Gastrocnemius medialis (tissue), 4 donors: ENCODE data around the gene ACBD3. TPM values are rescaled to one million over a fixed set of nuclear protein-coding genes. Genes with fewer than 3 reads are reported as not detected.

Experiments used
- ATAC-seq, 2 donors: fragments of 150-250 bp; one replicate each; pipeline ENCODE4 v1.9.1; 2016
- DNase-seq, 2 donors: peaks; one replicate each; pipeline ENCODE4 v3.0.0-alpha.2; 2019
- H3K27ac ChIP-seq, 4 donors: fragments of 200-600 bp; sonication (generic); 1 replicate in 1 of 4; 2 replicates in 3 of 4; pipeline ENCODE4 v1.5.1; 2016 to 2018; ENCODE audit warnings: mild to moderate bottlenecking in 2 of 4, moderate library complexity in 1 of 4
- H3K27me3 ChIP-seq, 3 donors: fragments of 200-600 bp; sonication (generic) in 2 of 3; 1 replicate in 1 of 3; 2 replicates in 2 of 3; pipeline versions ENCODE4 v1.5.1 to v1.6.0; 2016 to 2019; ENCODE audit warnings: mild to moderate bottlenecking in 1 of 3, moderate library complexity in 1 of 3
- H3K36me3 ChIP-seq, 2 donors: fragments of 200-600 bp; sonication (generic) in 1 of 2; one replicate each; pipeline ENCODE4 v1.5.1; 2017 to 2018
- H3K4me1 ChIP-seq, 2 donors: fragments of 200-600 bp; sonication (generic) in 1 of 2; one replicate each; pipeline ENCODE4 v1.5.1; 2016 to 2017; ENCODE audit warnings: mild to moderate bottlenecking in 2 of 2
- H3K4me3 ChIP-seq, 4 donors: fragments of 200-600 bp; sonication (generic) in 3 of 4; 1 replicate in 1 of 4; 2 replicates in 3 of 4; pipeline ENCODE4 v1.5.1; 2016 to 2019; ENCODE audit warnings: mild to moderate bottlenecking in 2 of 4
- H3K9me3 ChIP-seq, 3 donors: fragments of 200-600 bp; sonication (generic) in 2 of 3; 1 replicate in 1 of 3; 2 replicates in 2 of 3; pipeline ENCODE4 v1.5.1; 2016 to 2019
- POLR2A ChIP-seq, 2 donors: fragments of 450-650 bp; IDR thresholded peaks; one replicate each; pipeline ENCODE4 v1.6.1; 2017; ENCODE audit warnings: antibody characterized with exemption in 2 of 2, mild to moderate bottlenecking in 2 of 2, moderate library complexity in 2 of 2
- in situ Hi-C, 4 donors: fragments of 200-750 bp; cut with MboI; loops; one replicate each; pipeline versions ENCODE4 v1.15.0 to v1.8.0; 2017; ENCODE audit warnings: low sequenced_read_pairs in 4 of 4
- intact Hi-C: fragments of 100-400 bp; cut with DNase I; formaldehyde crosslinking; loops from one replicate; pipeline ENCODE4 v1.15.1; 2023; ENCODE audit warnings: low total_unique reads
- total RNA-seq, 4 donors: library from RNA; depleted of rRNA; stranded (reverse); fragments of >200 nt; gene quantifications; one replicate each; pipeline versions ENCODE4 v1.1.0 to v1.2.3, GENCODE V29; 2016
- TF ChIP-seq, protein P1 (sequence below), 5 experiments: fragments of 450-650 bp in 3 of 5; fragments of 200-600 bp in 2 of 5; sonication (generic) in 2 of 5; IDR thresholded peaks in 4 of 5; conservative IDR thresholded peaks in 1 of 5; 1 replicate in 4 of 5; 2 replicates in 1 of 5; pipeline ENCODE4 v1.5.1; 2016 to 2019; ENCODE audit warnings: antibody characterized with exemption in 5 of 5, mild to moderate bottlenecking in 3 of 5, moderate library complexity in 3 of 5

The ACBD3 gene
- total RNA-seq, 4 donors from 2014 or later, result 31.1 to 43.9 (median 36.6) TPM

- no peak for DNase-seq
- H3K27ac ChIP-seq, result no peak overlapping the region
- H3K9me3 ChIP-seq, result no peaks in the 10 kb centered on the region
- no peaks in the 10 kb centered on the region for H3K36me3 ChIP-seq
- in situ Hi-C loops, result loop anchor here in 1 of 4 donors (5.0 kb wide), 1 partner anchor 52 kb away; no protein-coding TSS in a partner anchor
- intact Hi-C loops, result no loop called here
- H3K4me1 ChIP-seq, result no peaks in the 10 kb centered on the region
- TF ChIP-seq, protein P1, sequence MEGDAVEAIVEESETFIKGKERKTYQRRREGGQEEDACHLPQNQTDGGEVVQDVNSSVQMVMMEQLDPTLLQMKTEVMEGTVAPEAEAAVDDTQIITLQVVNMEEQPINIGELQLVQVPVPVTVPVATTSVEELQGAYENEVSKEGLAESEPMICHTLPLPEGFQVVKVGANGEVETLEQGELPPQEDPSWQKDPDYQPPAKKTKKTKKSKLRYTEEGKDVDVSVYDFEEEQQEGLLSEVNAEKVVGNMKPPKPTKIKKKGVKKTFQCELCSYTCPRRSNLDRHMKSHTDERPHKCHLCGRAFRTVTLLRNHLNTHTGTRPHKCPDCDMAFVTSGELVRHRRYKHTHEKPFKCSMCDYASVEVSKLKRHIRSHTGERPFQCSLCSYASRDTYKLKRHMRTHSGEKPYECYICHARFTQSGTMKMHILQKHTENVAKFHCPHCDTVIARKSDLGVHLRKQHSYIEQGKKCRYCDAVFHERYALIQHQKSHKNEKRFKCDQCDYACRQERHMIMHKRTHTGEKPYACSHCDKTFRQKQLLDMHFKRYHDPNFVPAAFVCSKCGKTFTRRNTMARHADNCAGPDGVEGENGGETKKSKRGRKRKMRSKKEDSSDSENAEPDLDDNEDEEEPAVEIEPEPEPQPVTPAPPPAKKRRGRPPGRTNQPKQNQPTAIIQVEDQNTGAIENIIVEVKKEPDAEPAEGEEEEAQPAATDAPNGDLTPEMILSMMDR (IDR thresholded peaks at IDR 0.05 in 4 of 5, conservative IDR thresholded peaks at IDR 0.05 in 1 of 5), result no peak
- TF ChIP-seq POLR2A (IDR thresholded peaks at IDR 0.05), result no peak
- no peak for ATAC-seq
- no peaks in the 10 kb centered on the region for H3K27me3 ChIP-seq
- H3K4me3 ChIP-seq, result no peak overlapping the region
Observed at GRCh38 chr1:226119169-226119568, 67.4 kb downstream of the ACBD3 start.

- intact Hi-C loops, result no loop called here
- no peak for ATAC-seq
- no peak overlapping the region for H3K4me3 ChIP-seq
Observed at GRCh38 chr1:226118357-226118756, 68.2 kb downstream of the ACBD3 start.

DNA sequence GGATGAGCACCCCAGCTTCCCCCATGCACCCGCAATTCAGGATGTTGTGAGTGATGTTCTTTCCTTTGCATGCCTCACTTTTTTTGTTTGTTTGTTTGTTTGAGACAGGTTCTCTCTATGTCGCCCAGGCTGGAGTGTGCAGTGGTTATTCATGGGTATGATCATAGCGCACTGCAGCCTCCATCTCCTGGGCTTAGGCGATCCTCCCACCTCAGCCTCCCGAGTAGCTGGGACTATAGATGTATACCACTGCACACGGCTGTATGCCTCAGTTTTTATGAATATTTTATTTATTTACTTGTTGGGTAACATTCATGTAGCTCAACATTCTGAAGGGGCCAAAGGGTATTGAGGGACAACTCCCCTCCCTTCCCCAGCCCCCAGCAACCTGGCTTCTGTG lies 69.2 kb downstream of the ACBD3 start:
- no peak for ATAC-seq
- in situ Hi-C loops (loop anchor here in 1 of 4 donors (5.0 kb wide), 1 partner anchor 50 kb away; no protein-coding TSS in a partner anchor), intact Hi-C loops (no loop called here)
- H3K27me3 ChIP-seq, result no peaks in the 10 kb centered on the region
- DNase-seq, result no peak
- TF ChIP-seq POLR2A (IDR thresholded peaks at IDR 0.05), result no peak
- TF ChIP-seq, protein P1 (IDR thresholded peaks at IDR 0.05 in 4 of 5, conservative IDR thresholded peaks at IDR 0.05 in 1 of 5), result no peak
- H3K4me3 ChIP-seq, result no peak overlapping the region
- H3K9me3 ChIP-seq, result no peaks in the 10 kb centered on the region
- peaks cover 0 to under 1% of the 10 kb centered on the region in 2 donors for H3K4me1 ChIP-seq
- no peaks in the 10 kb centered on the region for H3K36me3 ChIP-seq
- no peak overlapping the region for H3K27ac ChIP-seq

More at GRCh38 chr1:226118357-226118756, 68.2 kb downstream of the ACBD3 start:
- H3K27ac ChIP-seq, result no peak overlapping the region
- H3K36me3 ChIP-seq, result no peaks in the 10 kb centered on the region
- no peaks in the 10 kb centered on the region for H3K4me1 ChIP-seq
- in situ Hi-C loops, result loop anchor here in 1 of 4 donors (5.0 kb wide), 1 partner anchor 51 kb away; no protein-coding TSS in a partner anchor
- H3K27me3 ChIP-seq, result no peaks in the 10 kb centered on the region
- DNase-seq, result no peak
- H3K9me3 ChIP-seq, result no peaks in the 10 kb centered on the region
- TF ChIP-seq POLR2A (IDR thresholded peaks at IDR 0.05), result no peak
- TF ChIP-seq, protein P1 (IDR thresholded peaks at IDR 0.05 in 4 of 5, conservative IDR thresholded peaks at IDR 0.05 in 1 of 5), result no peak

DNA sequence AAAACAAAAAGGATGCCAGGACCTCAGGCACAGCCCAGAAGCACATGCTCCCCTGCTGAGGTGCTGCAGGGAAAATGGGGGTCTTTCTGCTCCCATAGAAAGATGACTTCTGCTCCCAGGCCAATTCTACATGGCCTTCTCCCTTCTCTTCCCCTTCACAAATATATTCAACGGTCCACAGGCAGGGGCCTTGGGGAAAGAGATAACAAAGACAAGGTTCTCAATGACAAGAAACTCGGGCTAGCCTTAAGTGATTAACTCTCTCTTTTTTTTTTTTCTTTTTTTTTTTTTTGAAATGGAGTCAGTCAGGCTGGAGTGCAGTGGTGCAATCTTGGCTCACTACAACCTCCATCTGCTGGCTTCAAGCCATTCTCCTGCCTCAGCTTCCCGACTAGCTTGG lies 69.9 kb downstream of the ACBD3 start:
- no peak for ATAC-seq
- intact Hi-C loops (no loop called here), in situ Hi-C loops (loop anchor here in 1 of 4 donors (5.0 kb wide), 1 partner anchor 49 kb away; no protein-coding TSS in a partner anchor)
- TF ChIP-seq, protein P1 (IDR thresholded peaks at IDR 0.05 in 4 of 5, conservative IDR thresholded peaks at IDR 0.05 in 1 of 5), result no peak
- no peak for TF ChIP-seq POLR2A (IDR thresholded peaks at IDR 0.05)
- Histone ChIP-seq H3K9me3 (no peaks in the 10 kb centered on the region), H3K36me3 (no peaks in the 10 kb centered on the region), H3K4me1 (peaks cover 3 to 7% of the 10 kb centered on the region in 2 donors), H3K27ac (no peak overlapping the region), H3K27me3 (no peaks in the 10 kb centered on the region), H3K4me3 (no peak overlapping the region)
- DNase-seq, result no peak

DNA sequence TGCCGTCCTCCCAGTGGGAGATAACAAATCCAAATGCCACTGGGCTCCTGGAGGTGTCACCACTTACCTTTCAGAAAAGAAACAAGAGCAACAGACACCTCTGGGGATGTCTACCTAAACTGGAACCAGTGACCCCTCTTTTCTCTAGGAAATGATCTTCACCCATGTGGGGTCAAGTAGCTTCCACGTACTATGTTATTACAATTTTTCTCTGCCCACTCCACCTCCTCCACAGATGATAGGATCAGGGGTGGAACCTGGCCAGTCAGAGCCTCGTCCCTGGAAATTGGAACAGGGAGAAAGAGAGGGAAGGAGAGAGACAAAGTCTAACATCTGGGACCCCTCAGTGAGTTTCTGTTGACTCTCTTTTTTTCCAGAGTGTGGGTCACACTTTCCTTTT lies 73.9 kb downstream of the ACBD3 start:
- Histone ChIP-seq H3K4me1 (peaks cover 23 to 24% of the 10 kb centered on the region in 2 donors), H3K9me3 (no peaks in the 10 kb centered on the region), H3K27ac (no peak overlapping the region), H3K4me3 (no peak overlapping the region), H3K27me3 (no peaks in the 10 kb centered on the region), H3K36me3 (no peaks in the 10 kb centered on the region)
- no peak for TF ChIP-seq POLR2A (IDR thresholded peaks at IDR 0.05)
- TF ChIP-seq, protein P1 (IDR thresholded peaks at IDR 0.05 in 4 of 5, conservative IDR thresholded peaks at IDR 0.05 in 1 of 5), result no peak
- in situ Hi-C loops (no loop called here), intact Hi-C loops (no loop called here)
- ATAC-seq, result no peak
- no peak for DNase-seq
